Measurements from ENCODE around the gene ST3GAL3. TPM values are rescaled to one million over a fixed set of nuclear protein-coding genes. Genes with fewer than 3 reads are reported as not detected.
"Not testable (repeated sequence)": the region's sequence is repeated elsewhere in the genome, so short reads cannot be mapped to it uniquely, and the experiment has no call there.

ST3GAL3 gene
- total and polyA plus RNA-seq, 10 of the 15 experiments (the other 5 are each of a cell fraction or from before 2014, with no cell fraction given), result 1.2 to 19.3 (median 11.0) TPM

DNA sequence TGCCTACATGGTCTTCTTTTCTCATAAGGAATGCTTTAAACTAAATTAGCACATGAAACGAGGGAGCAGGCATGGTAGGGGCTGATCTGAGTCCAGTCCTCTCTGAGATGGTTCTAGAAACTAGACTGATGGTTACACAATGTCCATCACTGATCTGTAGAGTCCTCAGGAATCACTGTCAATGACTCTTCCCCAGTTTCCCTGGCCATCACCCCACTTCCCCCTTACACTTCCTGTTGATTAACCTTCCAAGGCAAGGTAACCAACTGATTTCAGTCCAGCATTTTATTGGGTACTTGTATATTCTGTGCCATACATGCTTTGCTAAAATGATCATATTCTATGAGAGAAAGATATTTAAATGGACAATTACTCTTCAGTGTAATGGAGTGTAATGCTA, 125.7 kb downstream of the ST3GAL3 start:
- H3K4me3 ChIP-seq, result no peak overlapping the region
- FAIRE-seq (no peak), DNase-seq (ENCODE audit: low read depth, low spot score) (no peak), ATAC-seq (no peak)
- H3K4me2 ChIP-seq (ENCODE audit: control insufficient read depth, insufficient read depth), result peak overlapping the region; percentile 81; the same call in 1 of the 2 replicates
- no peaks in the 10 kb centered on the region for H3K9me3 ChIP-seq (replicated peaks; ENCODE audit: control insufficient read depth, insufficient read depth, low read length)
- H3K79me2 ChIP-seq (ENCODE audit: control insufficient read depth, insufficient read depth, low read length), result peaks cover 3% of the 10 kb centered on the region
- CTCF ChIA-PET, result interaction anchor here (0.8 to 2.2 kb wide), 4 partner anchors 9 to 69 kb away, joined by 3 to 18 read pairs (median 5); no protein-coding TSS in a partner anchor
- WGBS (ENCODE audit: insufficient coverage, insufficient replicate concordance, low lambda C conversion rate, missing lambda C conversion rate), result 50% methylated on average over 1 of the region's 1 CpG
- in situ Hi-C loops (cut with MboI), result loop anchor here (10.0 kb wide), 1 partner anchor 878 kb away; the partner anchor contains the start of gene SLC2A1
- intact Hi-C loops (cut with micrococcal nuclease; ENCODE audit: unreplicated experiment), result no loop called here
- peak overlapping the region; percentile 95 for H3K27ac ChIP-seq (ENCODE audit: control insufficient read depth, insufficient read depth)
- no peaks in the 10 kb centered on the region for H3K36me3 ChIP-seq (ENCODE audit: control insufficient read depth in 2 of 2, insufficient read depth in 2 of 2, low read length in 1 of 2)
- no TSS peak for BruUV-seq (replicated peaks)
- TF ChIP-seq RAD21 (IDR thresholded peaks at IDR 0.05; ENCODE audit: insufficient read depth, low read depth, low read length) (no peak), SPI1 (IDR thresholded peaks at IDR 0.05; ENCODE audit: borderline replicate concordance, insufficient read depth, low read depth, low read length) (peak; percentile 30; the same call in 1 of the 2 replicates)
- TF ChIP-seq, protein P1, sequence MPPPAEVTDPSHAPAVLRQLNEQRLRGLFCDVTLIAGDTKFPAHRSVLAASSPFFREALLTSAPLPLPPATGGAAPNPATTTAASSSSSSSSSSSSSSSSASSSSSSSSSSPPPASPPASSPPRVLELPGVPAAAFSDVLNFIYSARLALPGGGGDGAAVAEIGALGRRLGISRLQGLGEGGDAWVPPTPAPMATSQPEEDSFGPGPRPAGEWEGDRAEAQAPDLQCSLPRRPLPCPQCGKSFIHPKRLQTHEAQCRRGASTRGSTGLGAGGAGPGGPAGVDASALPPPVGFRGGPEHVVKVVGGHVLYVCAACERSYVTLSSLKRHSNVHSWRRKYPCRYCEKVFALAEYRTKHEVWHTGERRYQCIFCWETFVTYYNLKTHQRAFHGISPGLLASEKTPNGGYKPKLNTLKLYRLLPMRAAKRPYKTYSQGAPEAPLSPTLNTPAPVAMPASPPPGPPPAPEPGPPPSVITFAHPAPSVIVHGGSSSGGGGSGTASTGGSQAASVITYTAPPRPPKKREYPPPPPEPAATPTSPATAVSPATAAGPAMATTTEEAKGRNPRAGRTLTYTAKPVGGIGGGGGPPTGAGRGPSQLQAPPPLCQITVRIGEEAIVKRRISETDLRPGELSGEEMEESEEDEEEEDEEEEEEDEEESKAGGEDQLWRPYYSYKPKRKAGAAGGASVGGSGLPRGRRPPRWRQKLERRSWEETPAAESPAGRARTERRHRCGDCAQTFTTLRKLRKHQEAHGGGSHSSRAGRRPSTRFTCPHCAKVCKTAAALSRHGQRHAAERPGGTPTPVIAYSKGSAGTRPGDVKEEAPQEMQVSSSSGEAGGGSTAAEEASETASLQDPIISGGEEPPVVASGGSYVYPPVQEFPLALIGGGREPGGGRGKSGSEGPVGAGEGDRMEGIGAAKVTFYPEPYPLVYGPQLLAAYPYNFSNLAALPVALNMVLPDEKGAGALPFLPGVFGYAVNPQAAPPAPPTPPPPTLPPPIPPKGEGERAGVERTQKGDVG (CRISPR knock-in tag; IDR thresholded peaks at IDR 0.05), result no peak
- no peaks in the 10 kb centered on the region for H3K27me3 ChIP-seq (replicated peaks in 1 of 2; ENCODE audit: control insufficient read depth in 2 of 2, insufficient read depth in 2 of 2, low read length in 1 of 2)
- peaks cover 64% of the 10 kb centered on the region for H3K4me1 ChIP-seq (ENCODE audit: control insufficient read depth, insufficient read depth, low read length)
- SMC1A ChIA-PET (ENCODE audit: uncharacterized antibody, unreplicated experiment), result interaction anchor here (0.7 to 3.9 kb wide), 8 partner anchors 9 to 68 kb away, joined by 3 to 47 read pairs (median 9); no protein-coding TSS in a partner anchor
- POLR2A ChIA-PET, result interaction anchor here (1.0 to 1.4 kb wide), 2 partner anchors 13 to 20 kb away, joined by 3 read pairs; no protein-coding TSS in a partner anchor
- RAD21 ChIA-PET (ENCODE audit: unreplicated experiment), result interaction anchor here (1.5 to 5.8 kb wide), 4 partner anchors 11 to 69 kb away, joined by 3 to 29 read pairs (median 6); no protein-coding TSS in a partner anchor
- no peak overlapping the region for H3K9ac ChIP-seq (ENCODE audit: control insufficient read depth, insufficient read depth, low read length)
- peak overlapping the region; percentile 15; the same call in 1 of the 2 replicates for H2AFZ ChIP-seq (ENCODE audit: control insufficient read depth, low read depth, low read length)
- H4K20me1 ChIP-seq (ENCODE audit: control insufficient read depth, insufficient read depth), result no peaks in the 10 kb centered on the region

DNA sequence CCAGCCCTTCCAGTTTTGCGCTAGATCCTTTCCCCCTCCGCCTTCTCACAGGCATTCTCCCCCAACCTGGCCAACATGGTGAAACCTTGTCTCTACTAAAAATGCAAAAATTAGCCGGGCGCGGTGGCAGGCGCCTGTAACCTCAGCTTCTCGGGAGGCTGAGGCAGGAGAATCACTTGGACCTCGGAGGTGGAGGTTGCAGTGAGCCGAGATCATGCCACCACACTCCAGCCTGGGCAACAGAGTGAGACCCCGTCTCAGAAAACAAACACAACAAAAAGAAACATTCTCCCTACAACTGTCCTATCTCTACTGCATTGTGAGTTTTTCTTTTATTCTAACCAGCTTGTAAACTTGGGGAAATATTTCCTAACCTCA, 126.6 kb downstream of the ST3GAL3 start:
- FAIRE-seq; H4K20me1 ChIP-seq (ENCODE audit: control insufficient read depth, insufficient read depth); H3K79me2 ChIP-seq (ENCODE audit: control insufficient read depth, insufficient read depth, low read length); H3K4me3 ChIP-seq; H3K27me3 ChIP-seq (replicated peaks in 1 of 2; ENCODE audit: control insufficient read depth in 2 of 2, insufficient read depth in 2 of 2, low read length in 1 of 2); CTCF ChIA-PET; intact Hi-C loops (cut with micrococcal nuclease; ENCODE audit: unreplicated experiment); ATAC-seq; H3K9ac ChIP-seq (ENCODE audit: control insufficient read depth, insufficient read depth, low read length); DNase-seq (ENCODE audit: low read depth, low spot score); H3K36me3 ChIP-seq (ENCODE audit: control insufficient read depth in 2 of 2, insufficient read depth in 2 of 2, low read length in 1 of 2); H3K9me3 ChIP-seq (replicated peaks; ENCODE audit: control insufficient read depth, insufficient read depth, low read length); BruUV-seq (replicated peaks); H2AFZ ChIP-seq (ENCODE audit: control insufficient read depth, low read depth, low read length): not testable (repeated sequence)
- ChIA-PET SMC1A (ENCODE audit: uncharacterized antibody, unreplicated experiment) (interaction anchor here (0.6 to 3.9 kb wide), 6 partner anchors 15 to 101 kb away, joined by 3 to 47 read pairs (median 7); no protein-coding TSS in a partner anchor), RAD21 (ENCODE audit: unreplicated experiment) (interaction anchor here (1.0 to 5.8 kb wide), 2 partner anchors 70 to 101 kb away, joined by 3 to 29 read pairs; no protein-coding TSS in a partner anchor), POLR2A (interaction anchor here (1.0 to 1.4 kb wide), 2 partner anchors 12 to 19 kb away, joined by 3 read pairs; no protein-coding TSS in a partner anchor)
- H3K4me2 ChIP-seq (ENCODE audit: control insufficient read depth, insufficient read depth), result peak overlapping the region; percentile 51
- in situ Hi-C loops (cut with MboI), result loop anchor here (10.0 kb wide), 1 partner anchor 879 kb away; the partner anchor contains the start of gene SLC2A1
- H3K27ac ChIP-seq (ENCODE audit: control insufficient read depth, insufficient read depth), result peak overlapping the region; percentile 95
- H3K4me1 ChIP-seq (ENCODE audit: control insufficient read depth, insufficient read depth, low read length), result peaks cover 69% of the 10 kb centered on the region
- WGBS (ENCODE audit: insufficient coverage, insufficient replicate concordance, low lambda C conversion rate, missing lambda C conversion rate), result 68% methylated on average over 10 of the region's 10 CpGs

Measured in GM12878 (cell line).